Lower leg skin (tissue), 3 donors: ENCODE data around the gene STK11IP.

Experiments used
- POLR2A ChIP-seq, 2 donors: fragments of 450-650 bp; IDR thresholded peaks; one replicate each; pipeline ENCODE4 v1.6.1; 2016 to 2017; ENCODE audit warnings: antibody characterized with exemption in 2 of 2, mild to moderate bottlenecking in 1 of 2, moderate library complexity in 1 of 2
- TF ChIP-seq, protein P1 (sequence below), 3 donors: fragments of 450-650 bp; IDR thresholded peaks; one replicate each; pipeline ENCODE4 v1.5.1; 2016; ENCODE audit warnings: antibody characterized with exemption in 3 of 3, mild to moderate bottlenecking in 3 of 3, moderate library complexity in 2 of 3

DNA sequence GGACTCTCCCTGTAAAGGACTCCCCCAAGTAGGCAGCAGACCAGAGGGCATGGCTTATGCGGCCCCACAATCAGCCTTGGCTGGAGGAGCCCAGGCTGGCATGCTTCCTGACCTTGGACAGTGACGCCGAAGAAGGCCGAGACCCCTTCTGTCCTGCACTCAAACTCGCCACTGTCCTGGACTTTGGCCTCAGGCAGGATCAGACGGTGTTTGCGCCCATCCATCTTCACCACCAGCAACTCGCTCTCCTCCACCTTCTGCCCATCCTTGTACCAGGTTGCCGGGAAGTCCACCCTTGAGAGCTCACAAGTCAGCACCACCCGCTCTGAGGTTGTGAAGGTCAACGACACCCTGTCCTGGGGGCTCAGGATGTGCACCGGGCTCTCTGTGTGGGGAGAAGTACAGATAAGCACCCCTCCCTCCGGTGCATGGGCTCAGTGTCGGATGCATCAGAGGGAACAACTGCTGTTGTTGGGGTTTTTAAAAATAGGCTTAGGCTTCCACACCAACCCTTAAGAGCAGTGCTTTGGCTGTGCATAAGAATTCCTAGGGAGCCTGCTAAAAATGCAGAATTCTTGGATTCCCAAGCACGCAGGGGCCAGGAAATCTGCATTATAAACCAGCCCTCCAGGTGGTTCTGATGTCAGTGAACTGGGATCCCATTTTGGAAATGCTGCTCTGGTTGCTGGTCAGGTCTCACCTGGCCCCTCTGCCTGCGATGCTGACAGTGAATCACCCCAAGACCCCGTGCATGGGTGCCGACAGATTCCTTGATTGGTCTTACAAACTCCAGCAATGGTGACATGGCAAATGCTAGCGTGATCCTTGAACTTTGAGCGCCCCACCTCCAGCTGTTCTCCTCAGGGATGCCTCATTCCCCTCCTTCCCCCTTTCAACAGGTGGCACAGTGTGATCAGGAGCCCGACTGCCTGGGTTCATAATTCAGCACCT, 32.3 kb upstream of the STK11IP start:
- TF ChIP-seq POLR2A (IDR thresholded peaks at IDR 0.05), result no peak
- TF ChIP-seq, protein P1, sequence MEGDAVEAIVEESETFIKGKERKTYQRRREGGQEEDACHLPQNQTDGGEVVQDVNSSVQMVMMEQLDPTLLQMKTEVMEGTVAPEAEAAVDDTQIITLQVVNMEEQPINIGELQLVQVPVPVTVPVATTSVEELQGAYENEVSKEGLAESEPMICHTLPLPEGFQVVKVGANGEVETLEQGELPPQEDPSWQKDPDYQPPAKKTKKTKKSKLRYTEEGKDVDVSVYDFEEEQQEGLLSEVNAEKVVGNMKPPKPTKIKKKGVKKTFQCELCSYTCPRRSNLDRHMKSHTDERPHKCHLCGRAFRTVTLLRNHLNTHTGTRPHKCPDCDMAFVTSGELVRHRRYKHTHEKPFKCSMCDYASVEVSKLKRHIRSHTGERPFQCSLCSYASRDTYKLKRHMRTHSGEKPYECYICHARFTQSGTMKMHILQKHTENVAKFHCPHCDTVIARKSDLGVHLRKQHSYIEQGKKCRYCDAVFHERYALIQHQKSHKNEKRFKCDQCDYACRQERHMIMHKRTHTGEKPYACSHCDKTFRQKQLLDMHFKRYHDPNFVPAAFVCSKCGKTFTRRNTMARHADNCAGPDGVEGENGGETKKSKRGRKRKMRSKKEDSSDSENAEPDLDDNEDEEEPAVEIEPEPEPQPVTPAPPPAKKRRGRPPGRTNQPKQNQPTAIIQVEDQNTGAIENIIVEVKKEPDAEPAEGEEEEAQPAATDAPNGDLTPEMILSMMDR (IDR thresholded peaks at IDR 0.05), result no peak
